Erythroblast (primary cell): ENCODE measurements around the gene CDCA5.

ENCODE experiments used
- GATA1 ChIP-seq: IDR thresholded peaks from 2 replicates; pipeline ENCODE4 v1.6.1; 2011; ENCODE audit warnings: low read depth, mild to moderate bottlenecking, control low read depth, low read length, moderate library complexity
- POLR2A ChIP-seq: IDR thresholded peaks from 2 replicates; pipeline ENCODE4 v1.6.1; 2011; ENCODE audit warnings: mild to moderate bottlenecking, low read length

DNA sequence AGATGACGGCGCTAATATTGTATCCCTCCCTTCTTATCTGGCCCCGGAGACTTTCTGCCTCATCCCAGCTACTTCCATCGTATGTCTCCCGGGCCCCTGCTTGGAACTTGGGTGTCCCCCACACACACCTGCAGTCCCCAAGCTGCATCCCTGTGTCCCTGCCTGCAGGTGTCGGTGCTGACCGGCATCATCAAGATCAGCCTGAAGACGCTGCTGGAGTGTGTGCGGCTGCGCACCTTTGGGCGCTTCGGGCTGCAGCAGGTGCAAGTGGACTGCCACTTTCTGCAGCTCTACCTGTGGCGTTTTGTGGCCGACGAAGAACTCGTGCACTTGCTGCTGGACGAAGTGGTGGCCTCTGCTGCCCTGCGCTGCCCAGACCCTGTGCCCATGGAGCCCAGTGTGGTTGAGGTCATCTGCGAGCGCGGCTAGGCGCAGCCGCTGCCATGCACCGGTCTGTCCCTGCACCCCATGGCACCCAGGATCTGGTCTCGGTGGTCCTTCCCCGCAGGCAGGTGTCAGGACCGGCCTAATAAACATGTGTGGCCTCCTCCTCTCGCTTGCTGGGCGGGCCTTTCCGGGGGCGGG, 27.4 kb upstream of the CDCA5 start:
- TF ChIP-seq POLR2A (no peak), GATA1 (no peak)
